ENCODE measurements around the gene HCN3.

- TF ChIP-seq CTCF (IDR thresholded peaks at IDR 0.05; ENCODE audit: extremely low read depth in 1 of 2, insufficient read depth in 1 of 2, low read depth in 1 of 2, low read length in 2 of 2): no peak
- no peak for TF ChIP-seq MYC (IDR thresholded peaks at IDR 0.05; ENCODE audit: low read depth, low read length)
- no peak for TF ChIP-seq POLR2A (IDR thresholded peaks at IDR 0.05; ENCODE audit: low read depth, low read length)
- no peak for TF ChIP-seq EZH2 (IDR thresholded peaks at IDR 0.05; ENCODE audit: borderline replicate concordance, low read depth, low read length, severe bottlenecking)
- TF ChIP-seq POLR2AphosphoS5 (IDR thresholded peaks at IDR 0.05; ENCODE audit: insufficient read depth, low read depth, low read length): no peak
- TF ChIP-seq FOS (IDR thresholded peaks at IDR 0.05; ENCODE audit: borderline replicate concordance, insufficient read depth, low read length): no peak
- no peak for TF ChIP-seq MAX (IDR thresholded peaks at IDR 0.05; ENCODE audit: insufficient read depth, insufficient read length)
- TF ChIP-seq GATA2 (IDR thresholded peaks at IDR 0.05; ENCODE audit: insufficient read depth, insufficient read length, low read depth, low read length): no peak
- no peak for TF ChIP-seq JUN (IDR thresholded peaks at IDR 0.05; ENCODE audit: borderline replicate concordance, insufficient read depth, insufficient read length, low read depth)
These were observed 32.1 kb upstream of the HCN3 start for GRCh38 chr1:155245163-155245524.
